PFSK-1 (cell line): ENCODE measurements around the gene TTC39C.
A peak's percentile ranks its signal among the peaks of the same experiment; 100 is the strongest.

ENCODE experiments used
- FOXP2 ChIP-seq: optimal IDR thresholded peaks from 2 replicates; pipeline ENCODE3; 2011; ENCODE audit warnings: borderline replicate concordance, control low read depth, inconsistent platforms; ENCODE audit not compliant: insufficient read depth; ENCODE audit errors: extremely low read length, extremely low read depth
- POLR2AphosphoS5 ChIP-seq: IDR thresholded peaks from 2 replicates; pipeline ENCODE4 v1.6.1; 2012; ENCODE audit warnings: low read depth, mild to moderate bottlenecking, control low read depth, low read length, moderate library complexity
- SIN3A ChIP-seq: IDR thresholded peaks from 2 replicates; pipeline ENCODE4 v1.6.1; 2012; ENCODE audit warnings: mild to moderate bottlenecking, low read length, moderate library complexity, borderline replicate concordance; ENCODE audit not compliant: insufficient read depth
- TAF1 ChIP-seq: IDR thresholded peaks from 2 replicates; pipeline ENCODE4 v1.6.1; 2012; ENCODE audit warnings: low read length, control low read depth, borderline replicate concordance; ENCODE audit not compliant: insufficient read depth
- TF ChIP-seq, protein P1 (sequence below), 2 experiments: IDR thresholded peaks; 2 replicates each; pipeline versions ENCODE4 v1.6.1 to v1.8.0; 2011 to 2012; ENCODE audit warnings: low read depth in 2 of 2, low read length in 2 of 2, control low read depth in 1 of 2, inconsistent platforms in 1 of 2, mild to moderate bottlenecking in 1 of 2, moderate library complexity in 1 of 2; ENCODE audit not compliant: insufficient read depth in 1 of 2

TTC39C gene

DNA sequence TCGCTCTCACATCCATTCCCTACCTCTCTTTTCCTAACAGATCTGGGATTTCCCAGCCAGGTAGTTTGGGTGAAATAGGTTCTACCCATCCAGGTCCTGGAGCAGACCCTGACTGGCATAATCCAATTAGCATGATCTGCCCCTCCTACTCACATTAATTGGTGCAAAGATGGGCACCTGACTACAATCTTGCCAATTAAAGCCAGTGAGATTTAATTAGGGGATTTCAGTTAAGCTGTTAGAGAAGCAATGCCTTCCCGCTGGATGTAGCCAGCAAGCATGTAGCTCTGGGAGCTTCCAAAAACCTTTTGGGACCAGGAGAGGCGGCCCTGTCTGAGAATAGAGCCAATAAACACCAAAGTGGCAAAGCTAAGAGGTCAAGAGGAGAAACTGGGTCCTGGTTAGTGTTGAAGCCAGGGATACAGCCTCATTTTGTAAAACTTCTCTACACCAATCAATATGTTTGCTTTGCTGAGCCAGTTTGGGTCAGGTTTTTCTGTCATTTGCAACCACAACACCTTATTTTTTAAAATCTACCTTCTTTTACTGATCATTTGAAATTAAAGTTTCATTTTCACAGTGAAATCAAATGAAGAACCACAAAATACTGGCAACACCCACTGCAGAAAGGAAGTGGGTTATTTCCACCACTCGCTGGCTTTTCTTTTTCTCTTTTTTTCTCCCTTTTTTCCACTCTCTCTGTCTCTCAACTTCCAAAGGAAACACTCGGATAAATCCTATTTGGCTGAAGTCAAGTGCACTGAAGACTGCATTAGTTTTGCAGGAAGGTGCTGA, 3.2 kb upstream of the TTC39C start:
- TF ChIP-seq FOXP2 (no peak), TAF1 (no peak), SIN3A (no peak), POLR2AphosphoS5 (no peak)
- TF ChIP-seq, protein P1, sequence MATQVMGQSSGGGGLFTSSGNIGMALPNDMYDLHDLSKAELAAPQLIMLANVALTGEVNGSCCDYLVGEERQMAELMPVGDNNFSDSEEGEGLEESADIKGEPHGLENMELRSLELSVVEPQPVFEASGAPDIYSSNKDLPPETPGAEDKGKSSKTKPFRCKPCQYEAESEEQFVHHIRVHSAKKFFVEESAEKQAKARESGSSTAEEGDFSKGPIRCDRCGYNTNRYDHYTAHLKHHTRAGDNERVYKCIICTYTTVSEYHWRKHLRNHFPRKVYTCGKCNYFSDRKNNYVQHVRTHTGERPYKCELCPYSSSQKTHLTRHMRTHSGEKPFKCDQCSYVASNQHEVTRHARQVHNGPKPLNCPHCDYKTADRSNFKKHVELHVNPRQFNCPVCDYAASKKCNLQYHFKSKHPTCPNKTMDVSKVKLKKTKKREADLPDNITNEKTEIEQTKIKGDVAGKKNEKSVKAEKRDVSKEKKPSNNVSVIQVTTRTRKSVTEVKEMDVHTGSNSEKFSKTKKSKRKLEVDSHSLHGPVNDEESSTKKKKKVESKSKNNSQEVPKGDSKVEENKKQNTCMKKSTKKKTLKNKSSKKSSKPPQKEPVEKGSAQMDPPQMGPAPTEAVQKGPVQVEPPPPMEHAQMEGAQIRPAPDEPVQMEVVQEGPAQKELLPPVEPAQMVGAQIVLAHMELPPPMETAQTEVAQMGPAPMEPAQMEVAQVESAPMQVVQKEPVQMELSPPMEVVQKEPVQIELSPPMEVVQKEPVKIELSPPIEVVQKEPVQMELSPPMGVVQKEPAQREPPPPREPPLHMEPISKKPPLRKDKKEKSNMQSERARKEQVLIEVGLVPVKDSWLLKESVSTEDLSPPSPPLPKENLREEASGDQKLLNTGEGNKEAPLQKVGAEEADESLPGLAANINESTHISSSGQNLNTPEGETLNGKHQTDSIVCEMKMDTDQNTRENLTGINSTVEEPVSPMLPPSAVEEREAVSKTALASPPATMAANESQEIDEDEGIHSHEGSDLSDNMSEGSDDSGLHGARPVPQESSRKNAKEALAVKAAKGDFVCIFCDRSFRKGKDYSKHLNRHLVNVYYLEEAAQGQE (IDR thresholded peaks at IDR 0.05; ENCODE audit: insufficient read depth in 1 of 2, low read depth in 2 of 2, low read length in 2 of 2): no peak

DNA sequence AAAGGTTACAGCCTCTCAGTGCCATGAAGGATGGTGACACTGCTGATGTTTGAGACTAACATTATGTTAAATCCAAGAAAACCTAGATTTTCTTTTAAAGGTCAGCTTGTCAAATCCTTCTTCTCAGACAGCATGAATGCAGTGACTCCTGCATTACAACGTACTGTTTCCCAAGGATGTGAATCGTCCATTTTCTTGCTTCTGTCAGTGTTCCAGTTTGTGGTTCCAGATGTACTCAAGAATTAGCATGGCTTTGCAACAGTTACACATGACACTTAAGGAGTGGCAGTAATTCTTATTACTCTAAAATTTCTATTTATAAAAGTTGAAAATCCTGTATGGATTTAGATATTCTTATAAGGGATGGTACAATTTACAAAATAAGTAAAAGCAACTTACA, 1.5 kb upstream of the TTC39C start:
- TF ChIP-seq TAF1 (no peak), POLR2AphosphoS5 (no peak), SIN3A (no peak), FOXP2 (no peak)
- TF ChIP-seq, protein P1 (IDR thresholded peaks at IDR 0.05; ENCODE audit: insufficient read depth in 1 of 2, low read depth in 2 of 2, low read length in 2 of 2): no peak

DNA sequence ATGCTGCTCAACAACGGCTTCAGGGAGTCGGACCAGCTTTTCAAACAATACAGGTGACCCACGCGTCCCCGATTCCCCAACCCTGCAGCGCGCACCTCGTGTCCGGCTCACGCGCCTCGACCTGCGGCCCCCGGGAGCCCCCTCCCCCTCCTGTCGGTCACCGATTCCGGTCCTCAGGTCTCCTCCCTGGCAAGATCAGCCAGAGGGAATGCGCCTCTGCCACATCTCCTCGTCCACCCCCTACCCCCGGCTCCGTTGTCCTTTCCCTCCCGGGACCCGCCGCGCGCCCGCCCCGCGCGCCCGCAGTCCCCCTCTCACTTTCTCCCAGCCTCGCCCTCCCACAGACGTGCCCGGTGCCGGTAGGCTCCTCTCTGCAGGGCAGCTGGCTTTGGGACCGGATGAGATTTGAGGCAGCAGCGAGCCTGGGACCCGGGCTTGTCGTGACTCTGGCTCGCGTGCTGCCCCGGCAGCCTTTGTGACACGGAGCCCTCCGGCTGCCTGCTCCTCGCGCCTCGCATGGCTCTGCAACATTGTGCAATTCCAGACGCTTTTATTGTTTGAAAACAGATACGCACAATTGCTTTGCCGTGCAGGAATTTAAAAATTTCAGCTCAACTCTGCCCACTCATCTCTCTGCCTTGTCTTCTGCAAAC, 558 bp downstream of the TTC39C start:
- TF ChIP-seq TAF1 (0 out of 2 replicates have a peak, but pooled peaks have one; percentile 25), POLR2AphosphoS5 (no peak), SIN3A (no peak), FOXP2 (peak; percentile 45)
- TF ChIP-seq, protein P1 (IDR thresholded peaks at IDR 0.05; ENCODE audit: insufficient read depth in 1 of 2, low read depth in 2 of 2, low read length in 2 of 2): no peak

DNA sequence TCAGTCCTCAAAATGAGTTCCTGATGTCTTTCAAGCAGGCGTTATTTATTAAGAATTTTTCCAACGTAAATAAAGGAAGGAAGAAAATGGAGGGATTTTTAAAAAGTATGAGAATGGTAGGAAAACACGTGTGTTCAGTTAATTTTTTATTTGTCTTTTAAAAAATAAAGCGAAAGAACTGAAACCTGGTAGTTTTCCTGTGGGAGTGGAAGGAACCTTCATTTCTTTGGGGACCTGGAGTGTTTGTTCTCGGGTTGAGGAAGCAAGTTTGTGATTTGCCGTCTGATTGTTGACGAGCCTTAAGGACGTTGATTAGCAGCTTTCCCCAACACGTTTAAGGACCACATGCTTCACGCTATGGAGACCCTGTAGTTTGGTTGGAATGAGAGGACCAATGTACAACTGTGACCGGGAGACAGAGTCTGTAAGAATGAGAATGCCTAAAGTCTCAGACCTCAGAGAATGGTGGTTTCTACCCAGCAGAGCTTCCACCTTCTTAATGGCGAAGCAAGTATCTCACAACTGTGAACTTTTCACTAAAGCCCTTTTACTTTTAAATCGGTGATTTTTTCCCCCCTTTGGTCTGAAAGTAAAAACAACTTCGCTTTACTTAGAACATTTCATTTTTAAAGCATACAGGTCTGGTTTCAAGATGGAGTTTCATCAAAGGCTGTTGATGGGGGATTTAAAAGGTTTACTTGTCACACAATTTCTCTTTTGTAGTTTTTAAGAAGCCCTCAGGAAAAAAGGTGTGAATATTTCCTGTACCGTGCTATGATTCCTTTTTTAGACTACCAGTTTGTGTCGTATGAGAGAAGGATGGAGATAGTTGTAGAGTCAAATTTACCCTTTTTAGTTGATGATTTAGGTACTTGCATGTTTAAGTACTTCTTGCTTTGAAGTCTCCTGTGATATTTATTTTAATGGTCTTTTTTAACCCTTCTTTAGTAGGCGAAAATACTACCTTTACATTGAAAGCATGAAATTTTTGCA, 1.4 kb downstream of the TTC39C start:
- no peak for TF ChIP-seq SIN3A
- TF ChIP-seq FOXP2: no peak
- TF ChIP-seq POLR2AphosphoS5: no peak
- TF ChIP-seq, protein P1 (IDR thresholded peaks at IDR 0.05; ENCODE audit: insufficient read depth in 1 of 2, low read depth in 2 of 2, low read length in 2 of 2): no peak
